ENCODE results near the gene GPRC5B. TPM values are rescaled to one million over a fixed set of nuclear protein-coding genes. Genes with fewer than 3 reads are reported as not detected.

GPRC5B gene
- total RNA-seq, 1 donor from 2014 or later, result 54.1 TPM

- intact Hi-C loops (cut with DNase I), result no loop called here
- no peak for DNase-seq (ENCODE audit: low spot score)
Observed at GRCh38 chr16:19830902-19831560, 53.6 kb downstream of the GPRC5B start.

GRCh38 chr16:19829844-19830692, 54.6 kb downstream of the GPRC5B start:
- no peak for DNase-seq (ENCODE audit: low spot score)
- intact Hi-C loops (cut with DNase I), result no loop called here

GRCh38 chr16:19824216-19824615, 60.4 kb downstream of the GPRC5B start:
- no peak for DNase-seq (ENCODE audit: low spot score)
- intact Hi-C loops (cut with DNase I), result no loop called here

- no peak for DNase-seq (ENCODE audit: low spot score)
- intact Hi-C loops (cut with DNase I), result no loop called here
Observed at GRCh38 chr16:19823322-19823721, 61.3 kb downstream of the GPRC5B start.

- DNase-seq (ENCODE audit: low spot score), result no peak
- intact Hi-C loops (cut with DNase I), result no loop called here
Observed at GRCh38 chr16:19822533-19822932, 62.1 kb downstream of the GPRC5B start.

GRCh38 chr16:19817875-19818274, 66.8 kb downstream of the GPRC5B start:
- no peak for DNase-seq (ENCODE audit: low spot score)
- intact Hi-C loops (cut with DNase I), result no loop called here

GRCh38 chr16:19817122-19817521, 67.5 kb downstream of the GPRC5B start:
- DNase-seq (ENCODE audit: low spot score), result no peak
- intact Hi-C loops (cut with DNase I), result no loop called here

- DNase-seq (ENCODE audit: low spot score), result no peak
- intact Hi-C loops (cut with DNase I), result no loop called here
Observed at GRCh38 chr16:19815418-19815817, 69.2 kb downstream of the GPRC5B start.

GRCh38 chr16:19812986-19813385, 71.7 kb downstream of the GPRC5B start:
- no peak for DNase-seq (ENCODE audit: low spot score)
- intact Hi-C loops (cut with DNase I), result no loop called here

GRCh38 chr16:19810817-19811731, 73.6 kb downstream of the GPRC5B start:
- intact Hi-C loops (cut with DNase I), result no loop called here

GRCh38 chr16:19809693-19810092, 75.0 kb downstream of the GPRC5B start:
- no peak for DNase-seq (ENCODE audit: low spot score)
- intact Hi-C loops (cut with DNase I), result no loop called here

More at GRCh38 chr16:19810817-19811731, 73.6 kb downstream of the GPRC5B start:
- no peak for DNase-seq (ENCODE audit: low spot score)

- no peak for DNase-seq (ENCODE audit: low spot score)
Observed at GRCh38 chr16:19809121-19809635, 75.5 kb downstream of the GPRC5B start.

GRCh38 chr16:19808061-19808641, 76.5 kb downstream of the GPRC5B start:
- no peak for DNase-seq (ENCODE audit: low spot score)
- intact Hi-C loops (cut with DNase I), result no loop called here

More at GRCh38 chr16:19809121-19809635, 75.5 kb downstream of the GPRC5B start:
- intact Hi-C loops (cut with DNase I), result no loop called here

Other genes with a start within 250 kb of the GPRC5B start
- 6.8 TPM for gene KNOP1, start 166.6 kb downstream of the GPRC5B start, total RNA-seq
- 7.3 TPM for gene IQCK, start 166.6 kb downstream of the GPRC5B start, total RNA-seq
- not detected for gene GPR139, start 189.0 kb upstream of the GPRC5B start, total RNA-seq

Measured in cardiac septum (tissue), 1 donor.